ENCODE data around the gene HBA2.

GRCh38 chr16:144797-145252 lies 27.9 kb upstream of the HBA2 start:
- TF ChIP-seq CTCF (conservative IDR thresholded peaks at IDR 0.05; ENCODE audit: low read length) (no peak), EZH2phosphoT487 (IDR thresholded peaks at IDR 0.05; ENCODE audit: borderline replicate concordance) (no peak)
